HepG2 (cell line): ENCODE measurements around the gene IYD. TPM values are rescaled to one million over a fixed set of nuclear protein-coding genes. Genes with fewer than 3 reads are reported as not detected.

ENCODE experiments used
- ATF3 ChIP-seq: sonication (generic); formaldehyde crosslinking; IDR thresholded peaks from 2 replicates; pipeline ENCODE4 v1.4.0; 2020; ENCODE audit warnings: missing genetic modification reagents
- E2F1 ChIP-seq: sonication (generic); formaldehyde crosslinking; IDR thresholded peaks from 2 replicates; pipeline ENCODE4 v1.5.0; 2020; ENCODE audit warnings: missing genetic modification reagents
- HNRNPH1 ChIP-seq: fragments of 200-400 bp; formaldehyde crosslinking; optimal IDR thresholded peaks from 2 replicates; pipeline ENCODE3; 2017; ENCODE audit warnings: mild to moderate bottlenecking, low read depth, low read length
- HNRNPL ChIP-seq: fragments of 200-400 bp; formaldehyde crosslinking; IDR thresholded peaks from 2 replicates; pipeline ENCODE4 v1.6.1; 2017; ENCODE audit warnings: mild to moderate bottlenecking, low read depth, low read length
- HOXA3 ChIP-seq: sonication (generic); formaldehyde crosslinking; IDR thresholded peaks from 2 replicates; pipeline ENCODE4 v1.5.0; 2020; ENCODE audit warnings: missing genetic modification reagents
- RORA ChIP-seq: sonication (generic); formaldehyde crosslinking; IDR thresholded peaks from 2 replicates; pipeline ENCODE4 v1.5.0; 2020; ENCODE audit warnings: mild to moderate bottlenecking, missing genetic modification reagents, moderate library complexity
- THAP11 ChIP-seq: IDR thresholded peaks from 2 replicates; pipeline ENCODE4 v1.6.1; 2016; ENCODE audit warnings: missing biosample characterization, missing genetic modification reagents
- ZNF142 ChIP-seq: sonication (generic); formaldehyde crosslinking; IDR thresholded peaks from 2 replicates; pipeline ENCODE4 v1.4.0; 2020; ENCODE audit warnings: missing genetic modification reagents
- ZNF281 ChIP-seq: sonication (generic); formaldehyde crosslinking; IDR thresholded peaks from 2 replicates; pipeline ENCODE4 v1.4.0; 2020; ENCODE audit warnings: missing genetic modification reagents, borderline replicate concordance
- ZNF337 ChIP-seq: sonication (generic); formaldehyde crosslinking; IDR thresholded peaks from 2 replicates; pipeline ENCODE4 v1.5.1; 2020; ENCODE audit warnings: missing genetic modification reagents, low read depth, mild to moderate bottlenecking, borderline replicate concordance
- ZNF552 ChIP-seq: sonication (generic); formaldehyde crosslinking; IDR thresholded peaks from 2 replicates; pipeline ENCODE4 v1.9.0; 2022; ENCODE audit warnings: missing genetic modification reagents, mild to moderate bottlenecking, borderline replicate concordance
- ZNF703 ChIP-seq: sonication (generic); formaldehyde crosslinking; IDR thresholded peaks from 2 replicates; pipeline ENCODE4 v1.5.1; 2020; ENCODE audit warnings: missing genetic modification reagents, mild to moderate bottlenecking, moderate library complexity, borderline replicate concordance
- ZNF781 ChIP-seq: sonication (generic); formaldehyde crosslinking; IDR thresholded peaks from 2 replicates; pipeline ENCODE4 v1.5.1; 2020; ENCODE audit warnings: borderline replicate concordance, mild to moderate bottlenecking, missing genetic modification reagents; ENCODE audit errors: not compliant biosample characterization
- polyA plus RNA-seq, 8 experiments: library from polyadenylated mRNA; depleted of rRNA in 3 of 8; stranded (reverse) in 7 of 8; unstranded in 1 of 8; fragments of >200 nt; fragmentation: Illumina TruSeq in 4 of 8; extraction: Trizol in 4 of 8; gene quantifications; 2 replicates each; pipeline versions ENCODE4 v1.2.1 to v1.2.3, GENCODE V29; 2011 to 2016; ENCODE audit warnings: low read depth in 4 of 8, missing spikeins in 1 of 8, mixed read lengths in 1 of 8; ENCODE audit not compliant: insufficient read depth in 1 of 8
- total RNA-seq, 5 experiments: library from RNA; depleted of rRNA; stranded (reverse); fragments of >200 nt; fragmentation: Illumina TruSeq; extraction: Trizol; gene quantifications; 2 replicates each; pipeline ENCODE4 v1.2.3, GENCODE V29; 2016; ENCODE audit warnings: low read depth in 1 of 5
- TF ChIP-seq, protein P1 (sequence below): sonication (generic); formaldehyde crosslinking; IDR thresholded peaks from 2 replicates; pipeline ENCODE4 v1.5.0; 2020; ENCODE audit warnings: mild to moderate bottlenecking, missing genetic modification reagents, moderate library complexity

The IYD gene
- total and polyA plus RNA-seq, 2 of the 13 experiments (the other 11 are each of a cell fraction or from before 2014, with no cell fraction given): 0.01 to 0.46 TPM

DNA sequence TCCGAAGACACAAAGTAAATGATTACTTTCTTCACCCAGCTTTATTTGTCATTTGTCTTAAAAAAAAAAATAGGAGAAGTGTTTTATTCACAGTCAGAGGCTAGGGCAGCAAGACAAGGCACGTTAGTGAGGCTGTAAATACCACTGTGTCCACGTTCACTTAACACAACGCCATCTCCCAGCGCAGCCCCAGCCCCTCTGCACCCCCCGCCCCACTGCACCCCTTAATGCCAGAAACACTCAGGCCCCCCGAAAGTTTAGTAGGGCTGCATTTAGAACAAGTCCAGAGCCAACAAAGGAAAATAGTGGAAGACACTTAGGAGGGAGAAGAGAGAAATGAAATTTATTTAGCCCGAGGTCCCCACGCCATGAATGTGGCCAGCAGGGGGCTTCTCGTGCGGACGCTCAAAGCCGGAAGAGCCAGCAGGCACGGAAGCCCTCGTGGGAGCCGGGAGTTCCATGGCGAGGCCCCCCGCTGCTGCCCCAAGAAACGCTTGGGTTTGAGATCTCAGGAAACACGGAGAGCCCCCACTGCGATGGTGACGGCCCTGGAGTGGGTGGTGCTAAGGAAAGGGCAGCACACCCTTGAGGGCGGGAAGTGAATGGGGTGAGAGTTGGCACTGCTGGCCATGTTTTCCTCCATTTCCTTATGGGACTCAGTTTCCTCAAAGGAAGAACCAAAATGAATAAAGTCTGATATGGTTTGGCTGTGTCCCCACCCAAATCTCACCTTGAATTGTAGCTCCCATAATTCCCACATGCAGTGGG is 50.2 kb downstream of the IYD start (continued):
- TF ChIP-seq ZNF781 (CRISPR knock-in tag): no peak
- no peak for TF ChIP-seq ZNF703 (CRISPR knock-in tag)
- no peak for TF ChIP-seq ZNF142 (CRISPR knock-in tag)
- no peak for TF ChIP-seq ZNF337 (CRISPR knock-in tag)
- TF ChIP-seq THAP11 (CRISPR knock-in tag): 0 out of 2 replicates have a peak, but pooled peaks have one; percentile 35
- peak; percentile 45; the same call in 1 of the 2 replicates for TF ChIP-seq HOXA3 (CRISPR knock-in tag)
- TF ChIP-seq ZNF281 (CRISPR knock-in tag): no peak
- no peak for TF ChIP-seq ZNF552 (CRISPR knock-in tag)
- TF ChIP-seq E2F1: no peak
- TF ChIP-seq HNRNPL: no peak
- TF ChIP-seq, protein P1, sequence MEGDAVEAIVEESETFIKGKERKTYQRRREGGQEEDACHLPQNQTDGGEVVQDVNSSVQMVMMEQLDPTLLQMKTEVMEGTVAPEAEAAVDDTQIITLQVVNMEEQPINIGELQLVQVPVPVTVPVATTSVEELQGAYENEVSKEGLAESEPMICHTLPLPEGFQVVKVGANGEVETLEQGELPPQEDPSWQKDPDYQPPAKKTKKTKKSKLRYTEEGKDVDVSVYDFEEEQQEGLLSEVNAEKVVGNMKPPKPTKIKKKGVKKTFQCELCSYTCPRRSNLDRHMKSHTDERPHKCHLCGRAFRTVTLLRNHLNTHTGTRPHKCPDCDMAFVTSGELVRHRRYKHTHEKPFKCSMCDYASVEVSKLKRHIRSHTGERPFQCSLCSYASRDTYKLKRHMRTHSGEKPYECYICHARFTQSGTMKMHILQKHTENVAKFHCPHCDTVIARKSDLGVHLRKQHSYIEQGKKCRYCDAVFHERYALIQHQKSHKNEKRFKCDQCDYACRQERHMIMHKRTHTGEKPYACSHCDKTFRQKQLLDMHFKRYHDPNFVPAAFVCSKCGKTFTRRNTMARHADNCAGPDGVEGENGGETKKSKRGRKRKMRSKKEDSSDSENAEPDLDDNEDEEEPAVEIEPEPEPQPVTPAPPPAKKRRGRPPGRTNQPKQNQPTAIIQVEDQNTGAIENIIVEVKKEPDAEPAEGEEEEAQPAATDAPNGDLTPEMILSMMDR (CRISPR knock-in tag): peak; percentile 72
- no peak for TF ChIP-seq RORA (CRISPR knock-in tag)
- no peak for TF ChIP-seq HNRNPH1
- 0 out of 2 replicates have a peak, but pooled peaks have one; percentile 9 for TF ChIP-seq ATF3 (CRISPR knock-in tag)
